Breast epithelium (tissue), 4 donors: ENCODE results near the gene DSE. TPM values are rescaled to one million over a fixed set of nuclear protein-coding genes. Genes with fewer than 3 reads are reported as not detected.

Experiments used
- DNase-seq, 2 donors: peaks; one replicate each; pipeline ENCODE4 v3.0.0-alpha.2; 2019; ENCODE audit warnings: low spot score in 2 of 2
- H3K27ac ChIP-seq, 2 donors: fragments of 200-600 bp; sonication (generic) in 1 of 2; one replicate each; pipeline ENCODE4 v1.5.1; 2016 to 2019; ENCODE audit warnings: mild to moderate bottlenecking in 1 of 2
- H3K27me3 ChIP-seq, 2 donors: fragments of 200-600 bp; sonication (generic) in 1 of 2; one replicate each; pipeline versions ENCODE4 v1.5.1 to v1.6.0; 2017 to 2019; ENCODE audit warnings: control low read depth in 1 of 2, mild to moderate bottlenecking in 1 of 2
- H3K36me3 ChIP-seq: fragments of 200-600 bp; one replicate; pipeline ENCODE4 v1.5.1; 2019
- H3K4me1 ChIP-seq, 2 donors: fragments of 200-600 bp; sonication (generic); one replicate each; pipeline ENCODE4 v1.5.1; 2016 to 2019; ENCODE audit warnings: control low read depth in 1 of 2
- H3K4me3 ChIP-seq, 3 donors: fragments of 200-600 bp; sonication (generic); 1 replicate in 2 of 3; 2 replicates in 1 of 3; pipeline ENCODE4 v1.5.1; 2016 to 2019; ENCODE audit warnings: mild to moderate bottlenecking in 3 of 3, moderate library complexity in 2 of 3
- H3K9me3 ChIP-seq, 2 donors: fragments of 200-600 bp; sonication (generic) in 1 of 2; one replicate each; pipeline ENCODE4 v1.5.1; 2016 to 2019; ENCODE audit warnings: control low read depth in 1 of 2
- POLR2A ChIP-seq: fragments of 450-650 bp; IDR thresholded peaks from one replicate; pipeline ENCODE4 v1.6.1; 2016; ENCODE audit warnings: antibody characterized with exemption, mild to moderate bottlenecking, moderate library complexity
- POLR2AphosphoS5 ChIP-seq, 3 donors: sonication (generic); formaldehyde crosslinking; IDR thresholded peaks; one replicate each; pipeline ENCODE4 v1.6.1; 2017; ENCODE audit warnings: antibody characterized with exemption in 3 of 3
- intact Hi-C: fragments of 100-400 bp; cut with DNase I; formaldehyde crosslinking; loops from one replicate; pipeline ENCODE4 v1.15.1; 2023; ENCODE audit warnings: low total_unique reads
- total RNA-seq, 3 donors: library from RNA; depleted of rRNA; stranded (reverse); fragments of >200 nt; gene quantifications; one replicate each; pipeline ENCODE4 v1.1.0, GENCODE V29; 2016
- TF ChIP-seq, protein P1 (sequence below), 3 donors: fragments of 450-650 bp; IDR thresholded peaks; one replicate each; pipeline ENCODE4 v1.5.1; 2016 to 2017; ENCODE audit warnings: antibody characterized with exemption in 3 of 3, mild to moderate bottlenecking in 3 of 3, moderate library complexity in 3 of 3

DSE gene
- total RNA-seq, 3 donors from 2014 or later, result 40.6 to 133 (median 50.9) TPM

DNA sequence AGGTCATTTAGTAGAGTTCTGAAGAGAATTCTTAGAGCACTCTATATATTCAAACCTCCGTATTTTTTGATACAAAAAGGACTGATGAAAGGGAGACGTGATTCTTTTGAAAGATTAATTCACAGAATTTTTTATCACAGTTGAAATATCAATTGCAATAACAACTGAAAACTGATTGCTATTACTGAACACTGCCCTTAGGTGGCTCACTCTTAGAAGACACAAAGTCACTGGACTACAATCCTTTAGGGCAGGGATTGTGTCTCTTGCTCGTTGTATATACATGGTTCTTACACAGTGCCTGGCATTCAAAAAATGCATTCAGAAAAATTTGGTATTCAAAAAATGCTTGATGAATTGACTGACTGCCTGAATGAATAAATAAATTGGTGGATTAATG is 73.3 kb downstream of the DSE start:
- H3K27me3 ChIP-seq, result no peaks in the 10 kb centered on the region
- H3K27ac ChIP-seq, result no peak overlapping the region
- H3K36me3 ChIP-seq, result no peaks in the 10 kb centered on the region
- intact Hi-C loops, result no loop called here
- peaks cover 0 to 2% of the 10 kb centered on the region in 2 donors for H3K4me1 ChIP-seq
- no peak overlapping the region for H3K4me3 ChIP-seq
- no peaks in the 10 kb centered on the region for H3K9me3 ChIP-seq
- DNase-seq, result no peak
- no peak for TF ChIP-seq POLR2A
- TF ChIP-seq, protein P1, sequence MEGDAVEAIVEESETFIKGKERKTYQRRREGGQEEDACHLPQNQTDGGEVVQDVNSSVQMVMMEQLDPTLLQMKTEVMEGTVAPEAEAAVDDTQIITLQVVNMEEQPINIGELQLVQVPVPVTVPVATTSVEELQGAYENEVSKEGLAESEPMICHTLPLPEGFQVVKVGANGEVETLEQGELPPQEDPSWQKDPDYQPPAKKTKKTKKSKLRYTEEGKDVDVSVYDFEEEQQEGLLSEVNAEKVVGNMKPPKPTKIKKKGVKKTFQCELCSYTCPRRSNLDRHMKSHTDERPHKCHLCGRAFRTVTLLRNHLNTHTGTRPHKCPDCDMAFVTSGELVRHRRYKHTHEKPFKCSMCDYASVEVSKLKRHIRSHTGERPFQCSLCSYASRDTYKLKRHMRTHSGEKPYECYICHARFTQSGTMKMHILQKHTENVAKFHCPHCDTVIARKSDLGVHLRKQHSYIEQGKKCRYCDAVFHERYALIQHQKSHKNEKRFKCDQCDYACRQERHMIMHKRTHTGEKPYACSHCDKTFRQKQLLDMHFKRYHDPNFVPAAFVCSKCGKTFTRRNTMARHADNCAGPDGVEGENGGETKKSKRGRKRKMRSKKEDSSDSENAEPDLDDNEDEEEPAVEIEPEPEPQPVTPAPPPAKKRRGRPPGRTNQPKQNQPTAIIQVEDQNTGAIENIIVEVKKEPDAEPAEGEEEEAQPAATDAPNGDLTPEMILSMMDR (IDR thresholded peaks at IDR 0.05), result peak in 1 of 3 donors; percentile 48
- no peak for TF ChIP-seq POLR2AphosphoS5 (IDR thresholded peaks at IDR 0.05)

DNA sequence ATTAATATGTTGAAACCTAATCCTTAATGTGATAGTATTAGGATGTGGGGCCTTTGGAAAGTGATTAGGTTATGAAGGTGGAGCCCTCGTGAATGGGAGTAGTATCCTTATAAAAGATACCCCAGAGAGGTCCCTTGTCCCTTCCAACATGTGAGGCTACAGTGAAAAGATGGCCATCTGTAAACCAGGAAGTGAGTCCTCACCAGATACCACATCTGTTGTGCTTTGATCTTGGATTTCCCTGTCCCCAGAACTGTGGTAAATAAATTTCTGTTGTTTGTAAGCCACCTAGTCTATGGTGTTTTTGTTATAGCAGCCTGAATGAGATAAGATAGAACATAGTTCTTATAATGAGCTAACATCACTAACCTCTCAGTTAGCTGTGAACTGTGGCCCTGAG is 73.8 kb downstream of the DSE start:
- H3K36me3 ChIP-seq, result no peaks in the 10 kb centered on the region
- intact Hi-C loops, result no loop called here
- H3K27ac ChIP-seq, result no peak overlapping the region
- H3K27me3 ChIP-seq, result no peaks in the 10 kb centered on the region
- H3K4me1 ChIP-seq, result peaks cover 0 to 2% of the 10 kb centered on the region in 2 donors
- no peaks in the 10 kb centered on the region for H3K9me3 ChIP-seq
- no peak overlapping the region for H3K4me3 ChIP-seq
- no peak for DNase-seq
- TF ChIP-seq POLR2AphosphoS5 (IDR thresholded peaks at IDR 0.05), result no peak
- TF ChIP-seq POLR2A, result no peak
- TF ChIP-seq, protein P1 (IDR thresholded peaks at IDR 0.05), result no peak

DNA sequence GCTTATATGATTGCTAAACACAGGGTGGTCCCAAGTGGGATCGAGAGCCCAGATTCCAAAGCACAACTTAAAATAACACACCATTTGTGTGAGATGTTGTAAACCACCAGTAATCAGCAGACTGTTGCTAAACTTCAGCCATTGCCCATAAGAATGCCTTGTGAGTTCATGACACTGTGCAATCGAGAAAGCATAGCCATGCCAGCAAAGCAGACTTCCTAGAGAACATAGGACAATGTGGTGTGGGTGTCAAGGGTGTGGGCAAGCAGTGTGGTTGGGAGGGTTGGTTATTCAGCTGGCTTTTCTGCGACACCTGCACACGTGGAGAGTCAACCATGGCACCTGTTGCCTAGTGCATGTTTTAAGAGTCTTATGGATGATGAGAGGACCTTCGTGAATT is 74.4 kb downstream of the DSE start:
- Histone ChIP-seq H3K4me1 (peaks cover 0 to 2% of the 10 kb centered on the region in 2 donors), H3K9me3 (no peaks in the 10 kb centered on the region), H3K36me3 (no peaks in the 10 kb centered on the region), H3K27me3 (no peaks in the 10 kb centered on the region), H3K27ac (no peak overlapping the region), H3K4me3 (no peak overlapping the region)
- TF ChIP-seq POLR2A (no peak), POLR2AphosphoS5 (IDR thresholded peaks at IDR 0.05) (no peak)
- TF ChIP-seq, protein P1 (IDR thresholded peaks at IDR 0.05), result no peak
- no peak for DNase-seq
- intact Hi-C loops, result no loop called here

DNA sequence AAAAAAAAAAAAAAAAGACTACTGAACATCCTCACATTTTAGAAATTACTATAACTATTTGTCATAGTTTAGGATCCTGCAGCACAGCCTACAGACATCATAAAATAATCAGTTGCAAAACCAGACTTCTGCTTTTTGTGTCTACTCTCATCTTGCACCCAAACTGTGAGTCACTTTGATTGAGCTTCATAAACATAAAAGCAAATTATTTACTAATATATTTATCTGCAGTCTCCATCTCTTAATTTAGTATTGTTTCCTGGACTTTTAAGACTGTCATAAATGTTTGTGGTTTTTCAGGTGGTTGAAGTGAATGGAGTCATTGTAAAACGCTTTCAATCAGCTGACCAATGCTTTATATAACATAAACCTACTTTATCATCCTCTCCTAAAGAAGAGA is 75.7 kb downstream of the DSE start:
- H3K36me3 ChIP-seq, result no peaks in the 10 kb centered on the region
- H3K4me3 ChIP-seq, result no peak overlapping the region
- peaks cover 0 to 2% of the 10 kb centered on the region in 2 donors for H3K4me1 ChIP-seq
- no peak overlapping the region for H3K27ac ChIP-seq
- H3K27me3 ChIP-seq, result no peaks in the 10 kb centered on the region
- H3K9me3 ChIP-seq, result no peaks in the 10 kb centered on the region
- DNase-seq, result no peak
- TF ChIP-seq POLR2A, result no peak
- no peak for TF ChIP-seq POLR2AphosphoS5 (IDR thresholded peaks at IDR 0.05)
- TF ChIP-seq, protein P1 (IDR thresholded peaks at IDR 0.05), result no peak
- intact Hi-C loops, result no loop called here

DNA sequence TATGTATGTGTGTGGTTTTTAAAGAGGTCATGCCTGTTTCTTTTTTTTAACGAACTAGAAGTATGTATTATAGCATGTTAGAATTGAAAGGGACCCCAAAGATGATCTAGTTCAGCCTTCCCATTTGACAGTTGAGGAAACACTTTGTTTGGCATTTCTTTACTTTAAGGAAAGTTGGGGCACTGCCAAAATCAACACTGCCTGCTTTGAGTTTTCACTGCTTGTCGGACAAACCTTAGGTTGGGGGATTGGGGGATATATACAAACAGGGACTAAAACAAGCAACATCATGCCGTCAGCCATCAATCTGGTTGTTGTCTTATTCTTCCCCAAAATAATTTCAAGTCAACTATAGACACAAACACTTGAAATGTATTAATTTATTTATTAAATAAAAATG is 76.3 kb downstream of the DSE start:
- TF ChIP-seq POLR2AphosphoS5 (IDR thresholded peaks at IDR 0.05) (no peak), POLR2A (no peak)
- TF ChIP-seq, protein P1 (IDR thresholded peaks at IDR 0.05), result no peak
- intact Hi-C loops, result no loop called here
- Histone ChIP-seq H3K4me3 (no peak overlapping the region), H3K27me3 (no peaks in the 10 kb centered on the region), H3K36me3 (no peaks in the 10 kb centered on the region), H3K27ac (no peak overlapping the region), H3K4me1 (peaks cover 0 to 2% of the 10 kb centered on the region in 2 donors), H3K9me3 (no peaks in the 10 kb centered on the region)
- DNase-seq, result no peak
